HEK293 (cell line): ENCODE data around the gene BTN2A1.

Source experiments
- CTCF ChIP-seq: fragments of 450-650 bp; formaldehyde crosslinking; IDR thresholded peaks from 2 replicates; pipeline ENCODE4 v1.5.1; 2016; ENCODE audit warnings: missing biosample characterization, missing genetic modification characterization
- KLF16 ChIP-seq: fragments of 450-650 bp; formaldehyde crosslinking; IDR thresholded peaks from 2 replicates; pipeline ENCODE4 v1.5.1; 2017; ENCODE audit warnings: missing biosample characterization, missing genetic modification characterization
- KLF7 ChIP-seq: fragments of 450-650 bp; formaldehyde crosslinking; IDR thresholded peaks from 2 replicates; pipeline ENCODE4 v1.5.1; 2016; ENCODE audit warnings: missing biosample characterization, missing genetic modification characterization, borderline replicate concordance
- KLF9 ChIP-seq: fragments of 450-650 bp; formaldehyde crosslinking; IDR thresholded peaks from 2 replicates; pipeline ENCODE4 v1.5.1; 2016; ENCODE audit warnings: missing biosample characterization, missing genetic modification characterization, low read depth
- PRDM4 ChIP-seq: fragments of 450-650 bp; formaldehyde crosslinking; IDR thresholded peaks from 2 replicates; pipeline ENCODE4 v1.5.1; 2017; ENCODE audit warnings: missing biosample characterization, missing genetic modification characterization
- TCF7L2 ChIP-seq: IDR thresholded peaks from 2 replicates; pipeline ENCODE4 v1.6.1; 2011; ENCODE audit warnings: low read depth, mild to moderate bottlenecking, inconsistent platforms, low read length, moderate library complexity, borderline replicate concordance
- ZNF350 ChIP-seq: fragments of 450-650 bp; formaldehyde crosslinking; IDR thresholded peaks from 2 replicates; pipeline ENCODE4 v1.5.0; 2017; ENCODE audit warnings: missing biosample characterization, mild to moderate bottlenecking, missing genetic modification characterization
- TF ChIP-seq, protein P1 (sequence below): fragments of 450-650 bp; formaldehyde crosslinking; IDR thresholded peaks from 2 replicates; pipeline ENCODE4 v1.5.1; 2016; ENCODE audit warnings: missing biosample characterization, missing genetic modification characterization
- TF ChIP-seq, protein P2 (sequence below): fragments of 450-650 bp; formaldehyde crosslinking; IDR thresholded peaks from 2 replicates; pipeline ENCODE4 v1.5.1; 2016; ENCODE audit warnings: missing biosample characterization, missing genetic modification characterization
- TF ChIP-seq, protein P3 (sequence below): fragments of 450-650 bp; formaldehyde crosslinking; IDR thresholded peaks from 2 replicates; pipeline ENCODE4 v1.5.1; 2016; ENCODE audit warnings: missing biosample characterization, missing genetic modification characterization

DNA sequence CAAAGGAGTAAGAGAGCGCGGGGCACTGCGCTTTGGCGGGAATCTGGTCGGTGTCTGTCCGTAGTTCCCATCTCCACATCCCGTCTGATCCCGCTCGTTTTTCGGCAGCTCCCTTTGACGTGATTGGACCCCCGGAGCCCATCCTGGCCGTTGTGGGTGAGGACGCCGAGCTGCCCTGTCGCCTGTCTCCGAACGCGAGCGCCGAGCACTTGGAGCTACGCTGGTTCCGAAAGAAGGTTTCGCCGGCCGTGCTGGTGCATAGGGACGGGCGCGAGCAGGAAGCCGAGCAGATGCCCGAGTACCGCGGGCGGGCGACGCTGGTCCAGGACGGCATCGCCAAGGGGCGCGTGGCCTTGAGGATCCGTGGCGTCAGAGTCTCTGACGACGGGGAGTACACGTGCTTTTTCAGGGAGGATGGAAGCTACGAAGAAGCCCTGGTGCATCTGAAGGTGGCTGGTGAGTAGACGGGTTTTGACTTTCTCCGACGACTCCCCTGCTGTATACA is 43.8 kb downstream of the BTN2A1 start:
- TF ChIP-seq, protein P1, sequence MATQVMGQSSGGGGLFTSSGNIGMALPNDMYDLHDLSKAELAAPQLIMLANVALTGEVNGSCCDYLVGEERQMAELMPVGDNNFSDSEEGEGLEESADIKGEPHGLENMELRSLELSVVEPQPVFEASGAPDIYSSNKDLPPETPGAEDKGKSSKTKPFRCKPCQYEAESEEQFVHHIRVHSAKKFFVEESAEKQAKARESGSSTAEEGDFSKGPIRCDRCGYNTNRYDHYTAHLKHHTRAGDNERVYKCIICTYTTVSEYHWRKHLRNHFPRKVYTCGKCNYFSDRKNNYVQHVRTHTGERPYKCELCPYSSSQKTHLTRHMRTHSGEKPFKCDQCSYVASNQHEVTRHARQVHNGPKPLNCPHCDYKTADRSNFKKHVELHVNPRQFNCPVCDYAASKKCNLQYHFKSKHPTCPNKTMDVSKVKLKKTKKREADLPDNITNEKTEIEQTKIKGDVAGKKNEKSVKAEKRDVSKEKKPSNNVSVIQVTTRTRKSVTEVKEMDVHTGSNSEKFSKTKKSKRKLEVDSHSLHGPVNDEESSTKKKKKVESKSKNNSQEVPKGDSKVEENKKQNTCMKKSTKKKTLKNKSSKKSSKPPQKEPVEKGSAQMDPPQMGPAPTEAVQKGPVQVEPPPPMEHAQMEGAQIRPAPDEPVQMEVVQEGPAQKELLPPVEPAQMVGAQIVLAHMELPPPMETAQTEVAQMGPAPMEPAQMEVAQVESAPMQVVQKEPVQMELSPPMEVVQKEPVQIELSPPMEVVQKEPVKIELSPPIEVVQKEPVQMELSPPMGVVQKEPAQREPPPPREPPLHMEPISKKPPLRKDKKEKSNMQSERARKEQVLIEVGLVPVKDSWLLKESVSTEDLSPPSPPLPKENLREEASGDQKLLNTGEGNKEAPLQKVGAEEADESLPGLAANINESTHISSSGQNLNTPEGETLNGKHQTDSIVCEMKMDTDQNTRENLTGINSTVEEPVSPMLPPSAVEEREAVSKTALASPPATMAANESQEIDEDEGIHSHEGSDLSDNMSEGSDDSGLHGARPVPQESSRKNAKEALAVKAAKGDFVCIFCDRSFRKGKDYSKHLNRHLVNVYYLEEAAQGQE: no peak
- no peak for TF ChIP-seq KLF9 (tag by site-specific recombination)
- TF ChIP-seq ZNF350 (tag by site-specific recombination): no peak
- no peak for TF ChIP-seq CTCF (tag by site-specific recombination)
- no peak for TF ChIP-seq KLF16 (tag by site-specific recombination)
- no peak for TF ChIP-seq PRDM4 (tag by site-specific recombination)
- TF ChIP-seq, protein P2, sequence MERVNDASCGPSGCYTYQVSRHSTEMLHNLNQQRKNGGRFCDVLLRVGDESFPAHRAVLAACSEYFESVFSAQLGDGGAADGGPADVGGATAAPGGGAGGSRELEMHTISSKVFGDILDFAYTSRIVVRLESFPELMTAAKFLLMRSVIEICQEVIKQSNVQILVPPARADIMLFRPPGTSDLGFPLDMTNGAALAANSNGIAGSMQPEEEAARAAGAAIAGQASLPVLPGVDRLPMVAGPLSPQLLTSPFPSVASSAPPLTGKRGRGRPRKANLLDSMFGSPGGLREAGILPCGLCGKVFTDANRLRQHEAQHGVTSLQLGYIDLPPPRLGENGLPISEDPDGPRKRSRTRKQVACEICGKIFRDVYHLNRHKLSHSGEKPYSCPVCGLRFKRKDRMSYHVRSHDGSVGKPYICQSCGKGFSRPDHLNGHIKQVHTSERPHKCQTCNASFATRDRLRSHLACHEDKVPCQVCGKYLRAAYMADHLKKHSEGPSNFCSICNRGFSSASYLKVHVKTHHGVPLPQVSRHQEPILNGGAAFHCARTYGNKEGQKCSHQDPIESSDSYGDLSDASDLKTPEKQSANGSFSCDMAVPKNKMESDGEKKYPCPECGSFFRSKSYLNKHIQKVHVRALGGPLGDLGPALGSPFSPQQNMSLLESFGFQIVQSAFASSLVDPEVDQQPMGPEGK (tag by site-specific recombination): no peak
- TF ChIP-seq, protein P3, sequence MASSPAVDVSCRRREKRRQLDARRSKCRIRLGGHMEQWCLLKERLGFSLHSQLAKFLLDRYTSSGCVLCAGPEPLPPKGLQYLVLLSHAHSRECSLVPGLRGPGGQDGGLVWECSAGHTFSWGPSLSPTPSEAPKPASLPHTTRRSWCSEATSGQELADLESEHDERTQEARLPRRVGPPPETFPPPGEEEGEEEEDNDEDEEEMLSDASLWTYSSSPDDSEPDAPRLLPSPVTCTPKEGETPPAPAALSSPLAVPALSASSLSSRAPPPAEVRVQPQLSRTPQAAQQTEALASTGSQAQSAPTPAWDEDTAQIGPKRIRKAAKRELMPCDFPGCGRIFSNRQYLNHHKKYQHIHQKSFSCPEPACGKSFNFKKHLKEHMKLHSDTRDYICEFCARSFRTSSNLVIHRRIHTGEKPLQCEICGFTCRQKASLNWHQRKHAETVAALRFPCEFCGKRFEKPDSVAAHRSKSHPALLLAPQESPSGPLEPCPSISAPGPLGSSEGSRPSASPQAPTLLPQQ: no peak
- no peak for TF ChIP-seq KLF7 (tag by site-specific recombination)
- no peak for TF ChIP-seq TCF7L2
